Activated CD4-positive, alpha-beta T cell treated with anti-CD3 and anti-CD28 coated beads for 48 hours (primary cell): ENCODE data around the gene MEGF11.
"Not testable (repeated sequence)": the region's sequence is repeated elsewhere in the genome, so short reads cannot be mapped to it uniquely, and the experiment has no call there.

ENCODE experiments used
- DNase-seq: peaks from one replicate; pipeline ENCODE4 v3.0.0-alpha.2; 2020

The MEGF11 gene

DNA sequence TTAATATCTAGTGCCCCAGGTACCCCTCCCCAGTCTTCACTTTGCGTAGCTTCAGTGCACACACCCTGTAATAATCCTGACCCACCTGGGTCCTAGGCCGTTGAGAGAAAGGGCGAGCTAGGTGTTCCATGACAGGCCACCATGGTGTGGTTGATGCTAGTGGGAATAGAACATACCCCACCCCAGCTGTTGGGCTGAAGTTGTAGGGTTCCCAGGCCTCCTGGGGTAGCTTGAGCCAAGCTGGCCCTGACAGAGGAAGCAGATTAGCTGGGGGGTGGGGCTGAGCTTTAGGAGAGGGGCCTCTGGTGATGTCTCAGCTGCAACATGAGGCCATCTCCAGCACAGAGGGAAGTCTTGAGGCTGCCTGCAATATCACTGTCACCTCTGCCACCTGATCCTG lies 343.7 kb downstream of the MEGF11 start:
- DNase-seq, result no peak

DNA sequence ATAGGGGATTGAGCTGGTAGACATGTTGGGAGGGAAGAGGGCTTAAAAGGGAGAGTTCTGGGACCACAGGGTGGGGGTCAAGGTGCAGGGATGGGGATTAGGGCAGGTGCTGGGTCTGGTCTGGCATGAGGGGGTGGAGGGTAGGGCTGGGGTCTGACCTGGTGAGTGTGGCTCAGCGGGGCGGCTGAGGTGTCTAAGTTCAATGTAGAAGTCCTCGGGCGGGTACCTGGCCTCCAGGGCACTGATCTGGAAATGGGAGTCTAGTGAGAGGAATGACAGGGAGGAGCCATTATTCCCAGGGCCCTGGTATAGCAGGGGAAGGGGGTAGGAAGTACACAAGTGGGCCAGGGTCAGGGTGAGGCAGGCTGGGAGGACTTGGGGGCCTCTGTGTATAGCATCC lies 344.7 kb downstream of the MEGF11 start:
- no peak for DNase-seq

DNA sequence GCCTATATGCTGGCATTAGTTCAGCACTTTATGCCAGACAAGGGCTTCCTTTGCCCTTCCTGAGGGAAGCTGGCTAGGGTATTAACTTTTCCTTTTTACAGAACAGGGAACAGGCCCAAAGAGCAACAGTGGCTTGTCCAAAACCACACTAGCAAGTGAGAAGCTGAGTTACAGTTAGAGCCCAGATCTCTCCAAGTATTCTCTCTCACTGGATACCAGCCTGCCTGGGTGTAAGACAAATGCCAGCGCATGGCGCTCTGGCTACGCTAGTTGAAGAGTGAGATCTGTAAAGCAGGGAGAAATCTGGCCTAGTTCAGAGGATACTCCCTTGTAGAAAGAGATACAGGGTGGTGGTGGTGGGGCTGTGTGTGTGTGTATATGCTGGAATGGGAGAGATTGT lies 345.9 kb downstream of the MEGF11 start:
- no peak for DNase-seq

DNA sequence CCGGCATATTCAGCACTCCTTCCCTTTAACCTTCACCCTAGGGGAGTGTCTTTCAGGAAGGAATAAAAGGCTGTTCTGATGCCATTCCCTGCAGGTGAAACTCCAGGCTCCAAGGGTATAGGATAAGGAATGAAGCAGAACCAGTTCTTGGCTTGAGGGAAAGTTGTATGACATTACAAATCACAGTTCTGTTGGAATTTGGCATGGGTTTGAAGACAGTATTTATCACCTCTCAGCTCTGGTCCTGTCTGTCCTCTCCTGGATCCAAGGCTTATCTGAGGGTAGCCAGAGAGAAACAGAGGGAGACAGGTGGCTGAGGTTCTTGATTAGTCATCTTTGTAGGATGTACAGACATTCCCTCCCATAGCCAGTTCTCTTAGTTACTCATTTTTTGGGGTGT lies 347.2 kb downstream of the MEGF11 start:
- no peak for DNase-seq

DNA sequence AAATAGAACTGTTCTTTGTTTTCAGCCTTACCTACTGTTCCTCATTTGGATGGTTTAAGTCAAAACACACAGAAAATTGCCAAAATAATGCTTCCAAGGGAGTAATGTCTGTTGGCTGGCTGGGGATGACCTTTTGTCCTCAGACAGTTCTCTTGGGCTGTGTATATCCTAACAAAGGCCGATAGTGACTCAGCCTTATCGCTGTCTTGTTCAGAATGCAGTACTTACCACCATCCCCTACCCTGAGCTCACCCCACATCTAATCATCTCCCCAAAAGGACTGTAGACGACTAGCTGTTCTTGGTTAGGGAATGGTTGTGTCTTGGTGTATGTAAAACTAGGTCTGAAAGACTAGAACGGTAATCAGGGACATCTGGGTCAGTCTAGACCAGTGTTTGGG lies 349.2 kb downstream of the MEGF11 start:
- no peak for DNase-seq

DNA sequence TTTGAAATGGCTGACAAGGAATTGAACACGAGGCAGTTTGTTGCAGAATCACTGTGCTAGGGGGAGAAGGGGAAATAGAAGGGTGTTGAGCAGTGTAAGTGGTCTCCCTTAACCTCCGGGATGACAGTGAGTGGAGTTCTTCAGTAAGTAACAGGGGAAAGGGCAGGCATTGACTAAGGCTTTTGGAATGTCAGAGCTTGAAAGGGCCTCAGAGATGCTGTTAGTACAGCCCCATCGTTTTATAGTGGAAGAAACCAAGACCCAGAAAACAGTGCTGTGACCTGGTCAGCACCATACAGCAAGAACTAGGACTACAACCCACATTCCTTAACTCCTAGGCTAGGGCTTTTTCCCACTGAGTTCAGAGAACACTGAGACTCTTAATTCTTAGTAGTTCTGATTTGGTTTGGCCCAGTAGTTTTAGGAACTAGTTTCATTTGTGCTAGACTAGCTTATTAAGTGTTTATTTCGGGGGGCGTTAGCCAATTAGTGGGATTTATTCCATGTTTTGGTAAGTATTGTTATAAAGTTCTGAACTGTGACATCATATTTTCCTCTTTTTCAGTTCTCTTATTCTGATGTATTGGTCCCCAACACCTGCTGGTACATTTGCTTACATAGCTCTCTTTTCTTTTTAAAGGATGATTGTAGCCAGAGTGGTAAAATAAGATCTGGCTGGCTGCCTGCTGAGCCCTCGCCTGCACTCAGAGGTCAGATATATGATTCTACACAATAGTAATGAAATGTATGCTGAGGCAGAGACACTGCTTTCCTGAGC lies 350.1 kb downstream of the MEGF11 start:
- DNase-seq, result no peak

DNA sequence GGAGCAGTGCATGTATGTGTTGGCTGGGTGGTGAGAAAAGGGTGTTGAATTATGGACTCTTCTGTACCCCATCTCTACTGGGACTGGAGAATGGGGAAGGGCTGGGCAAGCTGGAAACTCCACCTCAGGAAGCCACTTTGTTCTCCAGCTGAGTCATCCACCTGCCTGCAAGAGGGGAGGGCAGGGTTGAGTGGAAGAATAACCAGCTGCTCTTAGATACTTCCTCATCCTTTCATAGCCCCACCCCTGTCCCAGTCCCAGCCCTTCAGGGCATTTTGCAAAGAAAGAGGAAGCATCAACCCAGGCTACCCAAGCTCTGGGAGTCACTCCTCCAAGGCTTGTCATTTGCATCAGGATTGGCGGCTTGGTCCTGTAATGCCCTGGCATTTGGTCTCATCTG lies 351.2 kb downstream of the MEGF11 start:
- DNase-seq, result no peak

DNA sequence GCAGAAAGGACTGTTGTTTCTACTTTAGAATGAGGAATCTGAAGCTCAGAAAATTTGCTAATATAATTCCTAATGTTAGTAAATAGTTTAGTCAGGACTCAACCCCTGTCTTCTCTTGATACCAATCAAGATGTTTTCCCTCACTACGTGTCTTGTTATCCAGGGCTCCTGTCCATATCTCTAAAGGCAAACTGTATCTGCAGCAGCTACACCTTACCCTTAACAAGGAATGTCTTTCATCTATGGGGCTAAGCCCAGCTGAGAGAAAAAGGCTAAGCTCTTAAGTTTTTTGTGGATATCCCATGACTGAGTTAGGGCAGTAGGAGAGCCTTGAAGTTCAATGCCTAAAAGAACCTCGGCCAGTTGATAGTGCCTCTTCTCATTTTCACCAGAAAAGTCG lies 351.7 kb downstream of the MEGF11 start:
- DNase-seq, result no peak

DNA sequence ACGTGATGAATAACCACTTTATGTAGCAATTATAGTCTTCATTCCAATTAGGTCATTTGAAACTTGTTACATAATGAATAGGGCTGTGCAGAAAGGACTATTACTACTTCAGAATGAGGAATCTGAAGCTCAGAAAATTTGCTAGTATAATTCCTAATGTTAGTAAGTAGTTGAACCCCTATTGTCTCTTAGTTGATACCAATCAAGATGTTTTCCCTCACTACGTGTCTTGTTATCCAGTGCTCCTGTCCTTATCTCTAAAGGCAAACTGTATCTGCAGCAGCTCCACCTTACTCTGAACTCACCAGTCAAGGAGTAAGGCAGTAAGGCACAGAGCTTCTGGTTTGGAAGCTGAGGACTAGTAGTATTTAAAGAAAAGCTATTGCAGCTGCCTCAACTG lies 352.2 kb downstream of the MEGF11 start:
- DNase-seq, result no peak

DNA sequence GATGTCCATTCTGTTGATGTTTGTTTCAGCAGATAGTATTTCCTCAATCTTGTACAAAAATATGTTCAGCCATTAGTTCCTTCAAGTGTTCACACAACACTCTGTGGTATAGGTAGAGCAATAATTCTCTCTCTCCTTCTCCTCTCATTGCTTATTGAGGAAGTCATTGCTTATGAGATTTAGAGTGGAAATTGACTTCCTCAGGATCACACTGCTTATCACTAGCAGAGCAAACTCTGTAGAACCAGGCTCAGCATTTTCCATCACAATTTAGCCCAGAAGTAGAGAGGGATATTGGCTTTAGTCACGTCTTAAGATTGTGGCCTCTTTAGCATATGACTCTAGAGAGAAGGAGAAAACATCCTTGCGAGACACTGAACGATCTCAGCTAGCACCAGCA lies 353.1 kb downstream of the MEGF11 start:
- DNase-seq, result no peak

DNA sequence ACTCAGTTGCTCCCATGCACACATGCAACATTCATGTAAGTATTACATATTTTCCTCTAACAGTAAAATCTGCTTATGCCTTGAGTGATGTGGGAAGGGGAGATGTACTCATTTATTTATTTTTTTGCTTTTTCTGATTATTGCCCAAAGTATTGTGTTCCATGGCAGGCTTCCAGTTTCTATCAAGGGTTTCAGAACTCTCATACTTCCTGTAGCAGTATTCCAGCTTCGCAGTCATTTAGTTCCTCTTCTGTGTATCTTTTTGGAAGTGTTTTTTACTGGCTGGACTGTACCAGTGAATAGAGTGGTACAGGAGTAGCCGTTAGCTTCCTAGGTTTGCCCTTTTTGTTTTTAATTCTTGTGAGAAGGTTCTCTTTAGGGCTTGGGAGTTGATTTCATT lies 357.3 kb downstream of the MEGF11 start:
- no peak for DNase-seq

DNA sequence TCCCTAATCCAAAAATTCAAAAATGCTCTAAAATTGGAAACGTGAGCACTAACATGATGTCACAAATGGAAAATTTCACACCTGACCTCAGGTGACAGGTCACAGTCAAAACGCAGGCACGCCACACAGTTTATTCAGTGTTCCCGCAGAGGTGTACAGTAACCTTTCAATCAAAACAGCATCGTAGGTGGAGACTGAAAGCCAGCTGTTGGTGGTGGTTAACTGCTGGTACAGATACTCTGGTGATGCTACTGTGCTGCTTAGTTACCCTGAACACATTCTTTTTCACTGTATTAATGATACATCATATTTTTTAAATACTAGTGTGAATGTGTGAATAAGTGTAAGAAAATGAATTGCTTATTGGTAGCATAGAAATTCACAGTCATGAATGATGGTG lies 360.5 kb downstream of the MEGF11 start:
- peak; percentile 31 for DNase-seq

DNA sequence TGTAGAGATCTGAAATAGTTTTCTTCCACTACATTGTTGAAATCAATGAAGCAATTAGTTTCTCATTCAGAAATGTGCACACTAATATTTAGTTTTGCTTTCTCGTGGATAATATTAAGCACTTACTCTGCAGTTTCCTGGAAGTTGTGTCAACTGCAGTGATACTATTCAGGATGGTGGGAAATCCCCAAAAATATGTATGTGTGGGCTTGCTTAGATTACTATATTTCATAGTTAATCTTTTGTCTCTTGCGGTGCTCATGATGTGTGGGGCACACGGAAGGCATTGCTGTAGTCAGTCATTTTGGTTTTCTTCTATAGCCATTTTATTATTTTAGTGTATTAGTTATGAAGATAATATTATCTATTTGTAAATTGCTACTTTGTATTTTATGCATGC lies 364.6 kb downstream of the MEGF11 start:
- peak; percentile 33 for DNase-seq

DNA sequence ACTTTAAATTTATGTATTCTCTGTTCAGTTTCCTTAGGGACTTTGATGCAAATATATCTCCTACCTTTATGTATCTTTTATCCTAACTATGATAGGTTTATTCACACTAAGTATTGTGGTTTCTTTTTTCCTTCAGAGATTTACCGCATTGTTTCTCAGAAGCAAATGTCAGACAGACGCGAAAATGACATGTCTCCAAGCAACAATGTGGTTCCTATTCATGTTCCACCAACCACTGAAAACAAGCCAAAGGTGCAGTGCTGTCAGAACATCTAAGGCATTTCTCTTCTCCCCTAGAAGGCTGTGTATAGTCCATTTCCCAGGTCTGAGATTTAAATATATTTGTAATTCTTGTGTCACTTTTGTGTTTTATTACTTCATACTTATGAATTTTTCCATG lies 366.0 kb downstream of the MEGF11 start:
- DNase-seq, result peak; percentile 43

DNA sequence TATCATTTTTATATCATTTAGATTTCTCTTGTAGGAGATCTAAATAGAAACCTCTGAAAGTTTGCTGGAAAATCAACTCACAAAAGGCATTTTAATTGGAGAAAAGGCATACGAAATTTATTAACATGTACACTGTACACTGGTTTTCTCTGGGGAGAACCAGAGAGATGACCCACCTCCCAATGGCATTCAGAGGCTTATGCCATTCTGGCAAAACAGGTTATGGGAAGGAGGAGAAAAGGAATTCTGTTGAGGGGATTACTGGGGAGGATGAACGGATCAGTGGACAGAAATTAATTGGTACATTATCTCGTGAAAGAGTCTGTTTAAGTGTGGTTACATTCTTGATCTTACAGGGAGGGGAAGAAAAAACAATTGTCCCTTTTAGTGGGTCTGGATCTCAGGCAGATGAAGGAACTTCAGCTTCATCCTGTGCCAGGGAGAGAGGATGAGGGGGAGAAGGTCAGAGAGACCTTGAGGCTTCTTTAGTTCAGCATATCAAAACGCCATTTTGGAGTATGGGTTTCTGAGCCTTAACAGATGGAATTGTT lies 367.8 kb downstream of the MEGF11 start:
- DNase-seq, result no peak

DNA sequence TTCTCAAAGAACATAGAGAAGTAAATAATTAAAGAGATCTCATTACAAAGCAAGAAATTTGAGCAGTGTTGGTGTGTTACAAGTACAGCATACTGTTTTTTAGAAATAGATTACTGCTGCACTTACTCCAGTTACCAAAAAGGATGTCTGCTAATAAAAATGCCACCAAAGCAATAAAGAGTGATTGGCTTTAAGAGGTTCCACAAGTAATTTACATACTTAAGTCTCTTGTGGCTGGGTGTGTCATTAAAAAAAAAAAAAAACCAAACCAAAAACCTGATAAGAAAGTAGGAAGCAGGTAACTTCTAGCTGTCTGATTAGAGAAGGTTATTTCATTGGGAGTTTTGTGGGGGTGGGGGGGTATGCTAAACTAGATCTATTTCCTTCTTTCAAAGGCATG lies 369.0 kb downstream of the MEGF11 start:
- no peak for DNase-seq

DNA sequence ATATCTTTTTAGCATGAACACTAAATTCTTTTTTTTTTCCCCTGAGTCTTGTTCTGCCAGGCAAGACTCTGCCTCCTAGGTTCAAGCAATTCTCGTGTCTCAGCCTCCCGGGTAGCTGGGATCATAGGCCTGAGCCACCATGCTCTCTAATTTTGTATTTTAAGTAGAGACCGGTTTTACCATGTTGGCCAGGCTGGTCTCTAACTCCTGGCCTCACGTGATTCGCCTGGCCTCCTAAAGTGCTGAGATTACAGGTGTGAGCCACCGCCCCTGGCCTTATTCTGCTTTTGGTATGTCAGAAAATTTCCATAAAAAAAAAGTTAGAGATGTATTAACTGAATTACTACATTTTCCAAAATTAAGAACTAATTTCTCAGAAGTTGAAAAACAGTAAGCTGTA lies 370.0 kb downstream of the MEGF11 start:
- no peak for DNase-seq

DNA sequence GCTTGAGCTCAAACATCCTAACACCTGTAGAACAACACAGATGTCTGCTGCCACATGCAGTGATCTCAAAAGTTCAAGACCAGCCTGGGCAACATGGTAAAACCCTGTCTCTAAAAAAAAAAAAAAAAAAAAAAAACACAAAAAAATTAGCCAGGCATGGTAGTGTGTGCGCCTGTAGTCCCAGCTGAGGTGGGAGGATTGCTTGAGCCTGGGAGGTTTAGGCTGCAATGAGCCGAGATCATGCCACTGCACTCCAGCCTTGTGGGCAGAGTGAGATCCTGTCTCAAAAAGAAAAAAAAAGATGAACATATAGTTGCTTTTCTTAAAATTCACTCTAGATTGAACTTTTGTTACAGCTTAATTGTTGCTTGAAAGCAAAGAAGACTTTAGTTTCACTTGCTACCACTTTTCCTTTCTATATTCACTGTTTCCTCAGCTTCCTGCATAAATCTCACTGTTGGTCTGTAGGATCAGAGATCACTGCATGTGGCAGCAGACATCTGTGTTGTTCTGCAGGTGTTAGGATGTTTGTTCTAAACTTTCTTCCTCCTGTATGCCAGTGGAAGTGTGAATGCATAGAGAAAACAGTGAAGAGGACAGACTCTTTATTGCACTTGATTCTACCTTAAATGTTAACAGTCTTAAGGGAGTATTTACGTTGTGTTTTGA lies 371.6 kb downstream of the MEGF11 start:
- DNase-seq, result no peak

DNA sequence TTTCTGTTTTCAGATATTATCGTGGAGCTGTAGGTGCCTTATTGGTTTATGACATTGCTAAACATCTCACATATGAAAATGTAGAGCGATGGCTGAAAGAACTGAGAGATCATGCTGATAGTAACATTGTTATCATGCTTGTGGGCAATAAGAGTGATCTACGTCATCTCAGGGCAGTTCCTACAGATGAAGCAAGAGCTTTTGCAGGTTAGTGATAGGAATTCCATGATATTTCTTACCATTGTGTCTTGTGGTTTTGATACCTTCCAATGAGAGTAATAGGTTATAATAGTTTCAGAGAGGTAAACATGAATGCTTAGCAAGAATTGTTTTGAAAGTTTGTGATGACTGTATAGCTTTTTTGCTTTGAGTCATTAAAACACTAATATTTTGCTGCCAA lies 375.8 kb downstream of the MEGF11 start:
- DNase-seq, result no peak

DNA sequence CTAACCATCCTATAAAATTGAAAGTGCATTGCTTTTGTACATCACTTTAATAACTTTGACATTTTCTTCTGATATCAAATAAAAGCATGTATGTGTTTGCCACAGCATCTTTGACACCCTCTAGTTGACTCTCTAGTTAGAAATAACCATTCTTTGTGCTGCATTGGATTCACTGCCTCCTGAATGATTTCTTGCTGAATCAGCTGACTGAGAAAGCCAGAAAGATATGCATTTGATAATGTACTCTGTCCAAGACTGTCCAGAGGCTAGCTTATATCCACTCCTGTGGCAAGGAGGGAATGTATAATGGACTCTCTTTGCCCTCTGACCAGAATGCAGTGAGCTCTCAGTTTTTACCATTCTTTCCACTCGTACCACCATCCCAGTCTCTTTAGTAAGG lies 378.1 kb downstream of the MEGF11 start:
- DNase-seq, result no peak

DNA sequence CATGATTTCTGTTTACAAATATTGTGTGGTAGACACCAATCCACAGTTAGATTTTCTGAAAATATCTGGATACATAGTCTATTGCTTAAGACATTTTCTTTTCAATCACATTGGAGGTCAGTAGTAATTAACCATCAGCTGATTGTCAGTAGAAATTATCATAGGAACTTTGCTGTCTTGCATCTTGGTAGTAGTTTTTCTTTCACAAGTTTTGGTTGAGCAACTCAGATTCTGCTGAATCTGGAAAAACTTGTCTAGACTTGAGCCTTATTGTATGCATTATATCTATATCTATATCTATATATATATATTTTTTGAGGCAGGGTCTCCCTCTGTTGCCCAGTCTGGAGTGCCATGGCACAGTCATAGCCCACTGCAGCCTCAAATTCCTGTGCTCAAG lies 380.3 kb downstream of the MEGF11 start:
- no peak for DNase-seq

DNA sequence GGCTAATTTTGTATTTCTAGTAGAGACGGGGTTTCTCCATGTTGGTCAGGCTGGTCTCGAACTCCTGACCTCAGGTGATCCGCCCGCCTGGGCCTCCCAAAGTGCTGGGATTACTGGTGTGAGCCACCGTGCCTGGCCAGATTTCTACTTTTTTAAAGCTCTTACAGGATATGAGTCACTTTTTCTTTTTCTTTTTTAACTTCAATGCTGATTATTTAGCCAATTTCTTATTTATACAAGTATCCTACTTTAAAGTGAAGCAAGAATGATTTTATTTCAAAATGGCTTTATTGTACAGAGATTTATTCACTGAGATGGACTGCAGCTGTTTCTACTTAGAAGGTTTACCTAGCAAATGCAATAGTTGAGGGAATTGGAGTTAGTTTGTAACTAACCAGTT lies 381.0 kb downstream of the MEGF11 start:
- DNase-seq, result not testable (repeated sequence)

DNA sequence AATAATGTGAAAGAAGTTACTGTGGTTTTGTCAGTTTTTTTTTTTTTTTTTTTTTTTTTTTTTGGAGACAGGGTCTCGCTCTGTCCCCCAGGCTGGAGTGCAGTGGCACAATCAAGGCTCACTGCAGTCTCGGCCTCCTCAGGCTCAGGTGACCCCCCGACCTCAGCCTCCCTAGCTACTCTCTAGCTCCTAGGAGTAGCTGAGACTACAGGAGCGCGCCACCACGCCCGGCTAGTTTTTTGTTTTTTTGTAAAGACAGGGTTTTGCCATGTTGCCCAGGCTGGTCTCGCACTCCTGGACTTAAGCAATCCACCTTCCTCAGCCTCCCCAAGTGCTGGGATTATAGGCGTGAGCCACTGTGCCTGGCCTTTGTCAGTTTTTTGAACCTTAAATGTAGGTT lies 381.7 kb downstream of the MEGF11 start:
- not testable (repeated sequence) for DNase-seq

DNA sequence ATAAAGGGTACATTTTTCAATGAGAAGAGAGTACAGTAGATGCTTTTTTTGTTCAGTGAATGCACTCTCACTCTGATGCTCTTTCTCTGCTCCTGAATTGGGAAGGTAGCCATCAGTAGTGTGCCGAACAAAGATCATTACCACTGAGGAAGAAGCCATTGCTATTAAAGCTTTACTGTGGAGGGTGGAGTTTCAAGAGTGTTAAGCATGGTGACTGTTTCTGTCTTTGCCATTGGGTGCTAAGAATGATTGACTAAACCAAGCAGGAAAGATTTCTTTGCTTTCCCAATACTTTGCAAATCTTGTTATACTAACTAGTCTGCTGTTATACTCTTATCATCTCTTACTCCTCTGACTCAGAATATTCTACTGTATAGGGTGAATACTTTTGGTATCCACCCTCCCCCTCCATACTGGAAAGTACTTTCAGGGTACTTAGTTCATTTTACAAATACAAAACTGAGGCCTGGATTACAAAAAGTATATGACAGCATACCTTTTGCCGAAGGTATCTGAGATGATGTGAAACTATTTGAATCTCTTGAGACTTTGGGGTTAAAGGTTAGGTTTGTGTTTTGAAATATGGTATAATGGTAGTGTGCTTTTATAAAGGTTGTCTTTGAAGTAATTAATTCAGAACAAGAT lies 382.5 kb downstream of the MEGF11 start:
- no peak for DNase-seq
